UCSD-AML1 (cell line): ENCODE results near the gene PHC3.

ENCODE experiments used
- DNase-seq: peaks from one replicate; lab custom pipeline; 2025; ENCODE audit not compliant: unreplicated experiment; lab: John Stamatoyannopoulos, UW

The PHC3 gene

DNA sequence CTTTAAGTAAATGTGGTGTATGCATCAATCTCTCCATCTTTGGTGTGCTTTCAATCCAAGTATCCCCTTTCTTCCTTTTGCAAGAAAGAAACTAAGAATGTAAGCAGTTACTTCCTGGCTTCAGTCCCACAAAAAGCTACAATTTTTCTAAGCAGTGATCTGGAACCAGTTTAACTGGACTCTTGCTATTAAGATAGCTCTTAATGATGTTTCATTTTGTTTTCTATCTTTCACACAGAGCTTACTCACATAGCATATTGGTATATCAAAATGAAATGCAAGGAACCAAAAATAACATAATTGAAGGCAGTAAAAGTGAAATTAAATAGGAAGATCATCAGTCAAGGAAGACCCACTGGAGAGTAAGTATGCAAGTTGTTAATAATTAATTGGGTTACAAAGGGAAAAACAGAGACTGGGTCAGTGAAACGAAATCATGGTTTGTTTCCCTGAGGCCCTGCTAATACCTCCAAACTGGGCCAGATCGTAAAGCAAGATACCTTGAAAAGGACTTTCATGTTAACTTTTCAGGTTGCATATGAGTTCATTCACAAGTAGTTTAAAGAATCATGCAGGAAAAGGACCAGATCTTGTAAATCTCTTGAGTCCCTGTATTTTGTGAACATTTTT lies 101.9 kb downstream of the PHC3 start:
- no peak for DNase-seq

DNA sequence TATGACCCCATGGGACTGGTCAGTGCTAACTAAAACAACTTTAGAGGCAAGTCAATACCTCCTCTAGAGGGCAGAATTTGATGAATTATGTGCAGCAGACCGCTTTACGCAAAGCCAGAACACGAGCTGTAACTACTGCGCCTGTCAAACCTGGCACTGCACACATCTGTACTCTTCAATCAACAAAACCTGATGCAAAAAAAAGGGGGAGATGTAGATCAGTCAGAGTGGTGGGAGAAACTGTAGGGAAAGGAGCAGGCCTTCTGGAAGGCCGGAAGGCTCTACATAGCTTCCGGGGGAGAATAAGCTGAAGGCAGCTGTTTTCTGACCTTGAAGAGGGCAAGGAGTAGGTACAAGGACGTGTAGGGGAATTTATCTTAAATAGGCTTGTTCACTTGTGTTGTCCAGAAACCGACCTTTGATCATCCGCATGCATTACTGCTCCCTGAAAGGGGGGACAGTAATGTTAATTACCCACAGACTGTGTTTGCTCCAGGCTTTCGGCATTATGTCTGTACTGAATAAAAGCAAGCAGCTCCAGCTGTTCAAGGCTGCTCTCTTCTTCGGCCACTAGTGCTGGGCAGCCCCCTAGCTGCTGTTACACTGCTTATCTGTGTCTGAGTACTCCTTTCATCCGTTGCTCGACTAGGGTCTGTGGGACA lies 102.8 kb downstream of the PHC3 start:
- DNase-seq, result no peak

DNA sequence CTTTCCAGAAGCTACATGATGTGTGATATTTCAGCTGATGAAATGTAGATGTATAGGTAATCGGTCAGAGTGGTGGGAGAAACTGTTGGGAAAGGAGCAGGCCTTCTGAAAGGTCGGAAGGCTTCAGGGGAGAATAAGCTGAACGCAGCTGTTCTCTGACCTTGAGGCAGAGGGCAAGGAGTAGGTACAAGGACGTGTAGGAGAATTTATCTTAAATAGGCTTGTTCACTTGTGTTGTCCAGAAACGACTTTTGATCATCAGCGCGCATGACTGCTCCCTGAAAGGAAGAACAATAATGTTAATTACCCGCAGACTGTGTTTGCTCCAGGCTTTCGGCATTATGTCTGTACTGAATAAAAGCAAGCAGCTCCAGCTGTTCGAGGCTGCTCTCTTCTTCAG lies 104.2 kb downstream of the PHC3 start:
- no peak for DNase-seq

DNA sequence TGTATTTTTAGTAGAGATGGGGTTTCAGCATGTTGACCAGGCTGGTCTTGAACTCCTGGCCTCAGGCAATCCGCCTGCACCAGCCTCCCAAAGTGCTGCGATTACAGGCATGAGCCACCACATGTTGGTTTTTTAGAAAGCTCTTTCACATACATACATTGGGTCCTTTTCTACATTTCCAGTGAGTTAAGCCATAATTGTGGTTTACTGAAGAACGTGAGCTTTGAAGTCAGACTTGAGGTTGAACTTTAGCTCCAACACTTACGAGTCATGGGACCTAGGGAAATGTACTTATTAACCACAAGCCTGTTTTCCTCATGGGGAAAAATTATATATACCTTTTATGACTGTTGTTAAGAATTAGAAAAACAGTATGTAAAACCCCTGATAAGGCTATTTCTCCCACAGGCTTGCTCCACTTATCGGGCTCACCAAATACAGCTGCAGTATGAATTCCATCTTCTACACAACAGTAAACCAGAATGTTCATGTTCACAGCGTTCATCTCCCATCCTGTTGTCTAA lies 104.8 kb downstream of the PHC3 start:
- no peak for DNase-seq

DNA sequence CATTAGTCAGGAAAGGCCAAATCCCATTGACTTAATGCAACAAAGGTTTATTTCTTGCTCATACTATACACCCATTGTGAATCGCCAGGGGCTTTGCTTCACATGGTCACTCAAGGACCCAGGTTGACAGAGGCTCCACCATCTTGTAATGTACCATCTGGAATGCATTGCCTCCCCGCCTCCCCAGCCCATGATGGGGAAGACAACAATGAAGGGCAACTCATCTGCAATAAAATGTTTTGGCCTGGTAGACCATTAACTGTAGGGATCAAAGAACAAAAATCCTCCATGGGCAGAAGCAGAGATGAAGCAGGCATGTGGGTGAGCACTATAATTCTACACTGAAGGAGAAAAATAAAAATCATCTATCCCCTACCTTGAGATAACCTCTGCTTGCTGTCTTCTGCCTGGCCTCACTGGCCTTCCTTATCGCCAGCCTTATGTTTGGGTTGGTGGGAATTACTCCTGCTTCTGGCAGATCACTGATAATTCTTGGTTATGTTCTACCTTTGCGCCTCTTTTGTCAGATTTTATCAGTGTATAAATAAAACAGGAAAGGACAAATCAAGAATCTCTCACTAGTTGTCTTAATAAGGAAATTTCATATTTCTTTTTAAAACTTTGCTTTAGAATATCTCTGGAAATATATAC lies 106.0 kb downstream of the PHC3 start:
- no peak for DNase-seq

DNA sequence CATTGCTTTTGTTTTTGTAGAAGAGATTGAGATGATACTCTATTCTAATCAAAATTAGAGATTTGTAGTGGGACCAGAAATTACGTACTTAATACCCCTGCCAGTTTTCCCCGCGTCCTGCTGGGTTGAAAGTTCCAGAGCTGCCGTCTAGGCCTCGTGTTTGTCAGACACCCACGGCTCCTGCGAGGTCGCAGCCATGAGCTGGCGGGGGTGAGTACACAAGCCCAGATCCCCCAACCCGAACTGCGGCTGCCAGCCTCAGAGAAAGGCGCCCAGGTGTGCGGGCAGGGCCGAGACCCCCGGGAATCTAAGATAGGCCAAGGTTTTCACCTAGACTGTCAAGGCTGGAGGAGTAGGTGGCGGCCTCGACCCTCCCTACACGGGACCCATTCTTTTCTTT lies 117.4 kb downstream of the PHC3 start:
- no peak for DNase-seq

DNA sequence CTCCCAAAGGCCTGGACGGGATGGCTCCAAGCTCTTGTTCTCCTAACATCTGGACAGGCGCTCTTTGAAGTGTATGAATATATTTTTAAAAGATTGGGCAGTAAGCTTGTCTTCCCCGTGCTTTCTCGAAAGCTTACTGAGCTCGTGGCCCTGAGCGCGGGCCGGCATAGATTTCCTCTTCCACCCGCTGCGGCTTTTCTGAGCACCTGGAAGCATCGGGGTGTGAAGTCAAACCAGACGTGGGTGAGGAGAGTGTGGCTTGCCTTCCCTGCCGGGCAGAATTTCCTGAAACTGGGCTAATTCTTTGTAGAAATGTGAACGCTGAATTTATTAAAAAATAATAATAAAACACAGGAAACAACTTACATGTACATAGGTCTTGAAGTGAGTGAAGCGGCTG lies 117.8 kb downstream of the PHC3 start:
- DNase-seq, result no peak

DNA sequence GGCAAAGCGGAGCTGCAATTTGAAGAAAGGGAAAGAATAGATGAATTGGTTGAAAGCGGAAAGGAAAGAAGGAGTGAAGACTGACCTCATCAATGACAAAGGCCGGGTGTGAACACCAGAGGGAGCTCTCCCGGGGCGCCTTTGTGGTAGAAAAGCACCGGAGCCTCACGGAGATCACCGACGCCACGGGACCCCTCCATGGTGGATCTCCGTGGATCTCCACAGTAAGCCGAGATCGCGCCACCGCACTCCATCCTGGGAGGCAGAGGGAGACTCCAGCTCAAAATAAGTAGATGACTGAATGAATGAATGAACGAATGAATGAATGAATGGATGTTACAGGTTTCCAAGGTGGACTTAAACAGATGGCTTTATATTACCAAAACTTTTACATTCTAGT lies 118.8 kb downstream of the PHC3 start:
- DNase-seq, result no peak

DNA sequence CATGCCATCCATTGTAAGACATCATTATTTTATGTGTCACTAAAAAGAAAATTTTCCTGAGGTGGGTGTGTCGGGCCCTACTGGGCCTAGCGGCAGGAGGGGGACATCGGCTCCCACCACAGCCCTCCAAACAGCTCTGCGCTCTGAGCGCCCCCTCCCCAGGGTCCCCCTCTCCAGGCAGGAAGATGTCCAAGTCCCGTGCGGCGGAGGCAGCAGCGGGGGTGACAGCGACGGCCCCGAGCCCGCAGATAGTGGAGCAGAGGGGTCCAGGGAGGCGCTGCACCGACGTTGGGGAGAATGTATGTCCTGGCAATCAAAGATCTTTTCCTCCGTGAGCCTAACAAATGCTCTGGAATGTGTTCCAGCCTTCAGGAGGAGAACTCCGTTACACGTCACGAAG lies 119.5 kb downstream of the PHC3 start:
- no peak for DNase-seq

DNA sequence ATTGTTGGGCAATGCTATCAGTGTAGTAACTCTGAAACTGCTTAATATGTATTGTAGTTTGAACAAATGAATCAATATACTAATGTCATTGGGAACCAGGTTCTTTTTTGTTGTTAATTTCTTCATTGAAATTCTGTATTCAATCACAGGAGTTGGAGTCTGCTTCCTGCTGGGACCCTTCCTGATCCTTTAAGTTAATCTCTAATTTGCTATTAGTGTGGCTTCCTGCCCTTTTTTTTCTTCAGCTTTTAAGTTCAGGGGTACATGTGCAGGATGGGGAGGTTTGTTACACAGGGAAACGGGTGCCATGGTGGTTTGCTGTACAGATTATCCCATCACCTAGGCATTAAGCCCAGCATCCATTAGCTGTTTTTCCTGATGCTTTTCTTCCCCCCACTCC lies 122.1 kb downstream of the PHC3 start:
- no peak for DNase-seq

DNA sequence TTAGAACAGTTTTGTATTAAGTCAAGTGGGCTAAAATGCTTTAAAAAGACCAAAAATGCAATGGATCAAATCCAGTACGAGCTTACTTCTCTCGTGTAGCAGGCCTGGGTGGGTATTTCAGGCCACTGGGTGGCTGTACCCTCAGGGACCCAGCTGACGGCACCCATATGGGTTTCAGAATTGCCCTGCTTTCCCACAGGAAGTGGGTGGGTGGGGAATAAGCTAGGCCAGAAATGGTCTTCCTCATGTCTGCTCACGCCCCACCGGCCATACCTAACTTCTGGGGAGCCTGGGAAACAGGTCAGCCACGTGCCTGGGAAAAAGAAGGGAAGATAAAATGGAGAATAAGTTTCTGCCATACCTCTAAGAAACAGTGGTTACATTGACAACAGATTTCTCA lies 123.4 kb downstream of the PHC3 start:
- no peak for DNase-seq

DNA sequence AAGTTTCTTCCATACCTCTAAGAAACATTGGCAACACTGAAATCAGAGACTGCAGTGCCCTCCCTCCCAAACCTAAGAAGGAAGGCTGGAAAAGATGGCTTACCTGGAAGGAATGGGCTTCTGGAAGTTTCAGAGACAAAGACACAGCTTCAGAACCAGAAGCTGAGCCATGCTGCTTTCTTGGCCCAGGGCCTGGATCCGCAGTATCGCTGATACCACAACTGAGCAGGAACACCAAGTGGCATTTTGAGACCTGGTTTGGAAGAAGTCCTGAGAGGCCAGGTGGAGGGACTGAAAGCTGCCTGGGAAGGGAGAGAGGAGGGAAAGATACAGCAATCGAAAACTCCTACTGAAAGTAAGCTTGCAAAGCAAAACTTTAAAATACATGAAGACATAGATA lies 124.0 kb downstream of the PHC3 start:
- no peak for DNase-seq

DNA sequence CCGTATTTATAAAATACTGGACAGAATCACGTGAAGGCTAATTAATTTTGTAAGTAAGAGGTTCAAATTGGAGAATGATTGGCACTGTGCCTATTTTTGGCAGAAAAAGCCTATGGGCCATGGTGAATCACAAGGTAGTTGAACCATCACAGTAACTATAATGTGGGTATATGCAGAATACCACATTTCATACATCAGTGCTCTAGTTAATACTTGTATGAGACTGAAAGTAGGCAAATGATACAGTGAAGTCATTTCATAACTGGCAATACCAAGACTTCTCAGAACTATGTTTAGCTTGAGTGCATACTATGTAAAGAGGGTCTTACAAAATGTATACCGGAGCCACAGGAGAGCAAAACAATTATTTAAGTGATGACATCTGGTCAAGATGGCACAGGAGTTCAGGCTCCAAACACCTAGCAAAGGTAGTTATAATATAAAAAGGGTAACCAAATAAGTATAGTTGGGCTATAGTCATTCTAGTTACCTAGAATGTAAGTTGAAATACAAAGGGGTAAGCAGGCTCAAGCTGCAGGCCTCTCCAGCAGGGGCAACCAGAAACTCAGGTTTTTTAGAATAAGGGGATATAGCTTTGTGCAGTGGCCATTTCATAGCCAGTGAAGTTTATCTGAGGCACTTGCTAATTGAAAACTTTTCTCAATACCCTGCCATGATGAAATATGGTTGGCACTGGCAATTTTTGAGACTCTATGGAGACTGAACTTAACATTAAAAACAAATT lies 124.7 kb downstream of the PHC3 start:
- DNase-seq, result no peak

DNA sequence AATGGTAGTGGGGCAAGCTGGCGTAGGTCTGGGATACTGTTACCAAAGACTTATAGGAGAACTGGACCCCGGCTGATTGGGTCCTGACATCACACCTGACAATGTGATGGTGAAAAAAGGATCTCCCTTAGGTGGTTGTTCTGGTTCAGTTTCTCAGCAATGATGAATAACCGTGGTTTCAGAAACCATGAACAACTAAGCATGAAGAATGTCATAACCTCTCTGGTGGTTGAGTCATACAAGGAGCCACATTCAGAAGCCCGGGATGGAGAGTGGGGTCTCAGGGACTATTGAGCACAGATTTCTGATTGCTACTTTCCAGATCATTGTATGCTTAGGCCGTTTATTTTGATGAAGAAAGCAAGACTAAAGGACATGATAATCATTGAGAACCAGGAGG lies 126.3 kb downstream of the PHC3 start:
- no peak for DNase-seq

DNA sequence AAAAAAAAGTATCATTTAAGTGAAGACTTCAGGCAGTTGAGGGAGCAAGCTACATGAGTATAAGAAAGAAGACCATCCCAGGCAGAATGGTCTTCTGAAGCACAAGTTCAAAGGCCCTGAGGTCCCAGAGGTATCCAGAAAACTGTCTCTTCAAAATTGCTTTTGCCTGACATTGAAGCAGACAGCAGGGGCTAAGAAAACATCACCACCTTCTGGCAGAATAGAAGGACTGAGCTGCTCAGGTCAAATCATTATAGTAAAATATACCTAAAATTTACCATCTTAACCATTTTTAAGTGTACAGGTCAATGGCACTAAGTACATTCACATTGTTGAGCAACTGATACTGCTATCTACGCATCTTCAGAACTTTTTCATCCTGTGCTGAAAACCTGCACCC lies 127.3 kb downstream of the PHC3 start:
- no peak for DNase-seq

DNA sequence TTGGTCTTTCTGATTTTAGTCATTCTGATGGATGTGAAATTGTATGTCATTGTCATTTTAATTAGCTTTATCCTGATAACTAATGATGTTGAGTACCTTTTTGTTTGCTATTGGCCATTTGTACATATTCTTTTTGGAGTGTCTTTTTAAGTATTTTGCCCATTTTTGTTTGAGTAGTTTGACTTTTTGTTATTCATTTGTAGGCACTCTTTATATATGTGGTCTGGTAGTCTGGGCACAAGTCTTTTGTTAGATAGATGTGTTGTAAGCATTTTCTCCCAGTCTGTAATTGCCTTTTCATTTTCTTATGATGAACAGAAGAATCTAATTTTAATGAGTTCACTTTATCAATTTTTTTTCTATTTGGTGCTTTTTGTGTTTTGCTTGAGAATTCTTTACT lies 129.1 kb downstream of the PHC3 start:
- no peak for DNase-seq

DNA sequence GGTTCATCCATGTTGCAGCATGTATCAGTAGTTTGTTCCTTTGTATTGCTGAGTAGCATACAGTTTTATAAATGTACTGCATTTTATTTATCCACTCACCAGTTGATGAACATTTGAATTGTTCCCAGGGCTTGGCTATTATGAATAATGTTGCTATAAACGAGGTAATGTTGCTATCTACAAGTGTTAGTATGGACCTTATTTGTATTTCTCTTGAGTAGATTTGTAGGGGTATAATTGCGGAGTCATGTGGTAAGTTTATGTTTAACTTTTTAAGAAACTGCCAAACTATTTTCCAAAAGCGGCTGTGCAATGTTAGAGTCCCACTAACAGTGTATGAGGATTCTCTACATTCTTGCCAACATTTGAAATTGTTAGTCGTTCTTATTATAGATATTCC lies 130.8 kb downstream of the PHC3 start:
- DNase-seq, result no peak

DNA sequence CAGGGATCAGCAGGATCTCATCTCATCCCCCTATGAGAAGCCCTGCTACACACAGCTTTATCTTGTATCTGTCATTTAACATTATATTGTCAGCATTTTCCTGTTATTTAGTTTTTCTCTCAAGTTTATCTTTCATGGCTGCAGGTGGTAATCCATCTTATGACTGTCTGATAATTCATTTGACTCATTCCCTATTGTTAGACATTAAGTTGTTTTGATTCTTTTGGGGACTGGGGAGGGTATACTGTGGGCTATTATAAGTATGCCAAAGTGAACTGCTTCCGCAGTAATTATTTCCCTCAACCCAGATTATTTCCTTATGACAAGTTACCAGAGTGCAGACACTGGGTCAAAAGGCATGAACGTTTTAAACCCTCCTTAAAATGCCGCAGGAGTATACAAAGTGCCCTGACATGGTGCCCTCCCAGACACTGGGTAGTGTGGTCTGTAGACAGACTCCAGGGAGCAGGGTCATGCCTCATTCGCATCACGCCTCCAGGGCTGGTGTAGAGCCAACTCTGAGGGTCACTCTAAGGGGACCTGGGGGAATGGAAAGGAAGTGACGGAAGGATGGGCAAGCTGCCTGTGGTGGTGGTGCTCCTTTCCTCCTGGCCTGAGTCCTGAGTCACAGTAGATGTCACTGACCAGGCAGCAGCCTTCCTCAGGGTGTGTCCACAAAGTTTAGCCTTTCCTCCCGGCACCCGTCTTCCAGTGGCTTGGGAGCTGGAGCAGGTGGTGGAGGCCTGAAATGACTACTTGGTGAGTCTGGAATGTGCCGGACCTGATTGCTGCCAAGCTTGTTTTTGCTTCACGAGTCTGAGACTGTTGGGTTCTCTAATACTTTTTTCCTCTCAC lies 132.2 kb downstream of the PHC3 start:
- no peak for DNase-seq

DNA sequence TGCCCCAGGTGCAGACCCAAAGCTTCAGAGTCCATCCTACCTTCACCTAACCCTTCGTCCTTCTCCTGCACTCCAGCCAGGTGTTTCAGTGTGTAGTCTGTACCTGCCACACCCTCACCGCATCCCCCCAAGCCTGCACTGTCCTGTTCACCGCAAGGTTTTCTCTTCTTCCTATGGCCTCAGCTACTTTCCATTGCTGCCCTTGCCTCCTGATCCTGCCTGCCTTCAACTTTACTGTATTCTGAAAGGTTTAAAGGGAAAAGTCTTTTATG lies 134.5 kb downstream of the PHC3 start:
- DNase-seq, result no peak

DNA sequence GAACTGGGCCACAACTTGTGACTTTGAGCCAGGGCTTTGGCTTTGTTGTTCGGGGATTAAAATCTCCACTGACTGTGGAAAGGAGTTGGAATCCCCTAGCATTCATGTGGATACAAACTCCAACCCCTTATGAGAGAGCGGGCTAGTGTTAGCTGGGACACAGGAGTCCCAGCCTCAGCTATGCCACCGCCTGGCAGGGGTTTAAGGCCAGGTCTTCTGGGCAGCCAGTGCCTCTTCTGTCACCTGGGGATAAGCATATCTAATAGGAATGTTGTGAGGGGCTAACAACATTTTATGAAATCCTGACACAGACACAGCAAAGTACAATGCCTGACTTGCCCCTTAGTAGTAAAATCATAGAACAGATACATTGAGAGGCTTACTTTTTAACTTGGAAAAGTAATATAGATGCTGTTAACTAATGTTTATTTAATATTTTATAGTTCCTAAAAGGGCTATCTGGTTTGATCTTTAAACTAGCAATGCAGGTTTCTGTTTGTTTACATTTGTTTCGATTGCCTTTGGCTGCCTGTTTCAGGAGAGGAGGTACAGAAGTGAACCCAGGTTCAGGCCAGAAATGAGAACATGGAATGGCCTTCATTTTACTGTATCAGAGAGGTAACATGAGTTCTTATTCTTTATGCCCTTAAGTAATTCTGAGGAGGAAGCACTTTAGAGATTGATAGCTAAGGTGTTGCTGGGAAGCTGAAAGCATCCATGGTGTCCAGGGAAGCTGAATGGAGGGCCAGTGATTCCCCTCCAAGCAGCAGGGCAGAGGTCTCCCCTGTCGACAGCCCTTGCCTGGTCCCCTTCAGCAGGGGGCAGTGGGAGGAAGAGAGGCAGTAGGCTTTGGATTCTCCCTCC lies 135.0 kb downstream of the PHC3 start:
- DNase-seq, result no peak
